Effector memory CD8-positive, alpha-beta T cell (primary cell): ENCODE measurements around the gene FBXO39.
"Not testable (repeated sequence)": the region's sequence is repeated elsewhere in the genome, so short reads cannot be mapped to it uniquely, and the experiment has no call there.

Experiments
- ATAC-seq: fragments of 150-1000 bp; cut with Tn5 transposase; replicated peaks from 2 replicates; pipeline ENCODE4 v1.10.0; 2021; ENCODE audit warnings: mild to moderate bottlenecking, moderate library complexity
- DNase-seq, 3 experiments: peaks; one replicate each; pipeline ENCODE4 v3.0.0; 2021
- H3K27ac Mint-ChIP-seq, 2 donors: one replicate each; pipeline ENCODE4 v1.8.0; 2022; ENCODE audit warnings: mild to moderate bottlenecking in 2 of 2, mixed read lengths in 2 of 2, moderate library complexity in 2 of 2
- H3K27me3 Mint-ChIP-seq, 2 donors: one replicate each; pipeline ENCODE4 v1.8.0; 2022; ENCODE audit warnings: mixed read lengths in 2 of 2
- H3K36me3 Mint-ChIP-seq: one replicate; pipeline ENCODE4 v1.8.0; 2022; ENCODE audit warnings: mild to moderate bottlenecking, moderate library complexity, mixed read lengths; ENCODE audit not compliant: insufficient read depth
- H3K4me1 Mint-ChIP-seq, 2 donors: one replicate each; pipeline ENCODE4 v1.8.0; 2022; ENCODE audit warnings: low read depth in 2 of 2, mixed read lengths in 2 of 2
- H3K4me3 Mint-ChIP-seq, 2 donors: one replicate each; pipeline ENCODE4 v1.8.0; 2022; ENCODE audit warnings: mild to moderate bottlenecking in 2 of 2, mixed read lengths in 2 of 2, moderate library complexity in 2 of 2
- H3K9me3 Mint-ChIP-seq, 2 donors: one replicate each; pipeline ENCODE4 v1.8.0; 2022; ENCODE audit warnings: mixed read lengths in 2 of 2

Gene FBXO39

GRCh38 chr17:6768447-6768846 lies 7.6 kb upstream of the FBXO39 start:
- no peak for ATAC-seq
- Mint-ChIP-seq H3K9me3 (peaks cover 18 to 24% of the 10 kb centered on the region in 2 donors), H3K4me3 (no peak overlapping the region), H3K4me1 (no peaks in the 10 kb centered on the region), H3K36me3 (peaks cover 97% of the 10 kb centered on the region), H3K27ac (no peak overlapping the region), H3K27me3 (no peaks in the 10 kb centered on the region)
- DNase-seq: no peak

GRCh38 chr17:6772016-6772415 lies 4.0 kb upstream of the FBXO39 start:
- Mint-ChIP-seq H3K9me3 (peaks cover 8 to 20% of the 10 kb centered on the region in 2 donors), H3K27me3 (peaks cover 0 to 6% of the 10 kb centered on the region in 2 donors)
- DNase-seq: no peak

GRCh38 chr17:6774906-6775305 lies 1.1 kb upstream of the FBXO39 start:
- H3K4me3 Mint-ChIP-seq, DNase-seq, H3K4me1 Mint-ChIP-seq, H3K27ac Mint-ChIP-seq, ATAC-seq: not testable (repeated sequence)
- H3K9me3 Mint-ChIP-seq: peaks cover 9 to 13% of the 10 kb centered on the region in 2 donors
- peaks cover 42% of the 10 kb centered on the region for H3K36me3 Mint-ChIP-seq
- peaks cover 17 to 27% of the 10 kb centered on the region in 2 donors for H3K27me3 Mint-ChIP-seq

More at GRCh38 chr17:6772016-6772415, 4.0 kb upstream of the FBXO39 start:
- no peak overlapping the region for H3K4me3 Mint-ChIP-seq
- no peak overlapping the region for H3K27ac Mint-ChIP-seq
- peaks cover 69% of the 10 kb centered on the region for H3K36me3 Mint-ChIP-seq
- ATAC-seq: no peak
- peaks cover 0 to 2% of the 10 kb centered on the region in 2 donors for H3K4me1 Mint-ChIP-seq

DNA sequence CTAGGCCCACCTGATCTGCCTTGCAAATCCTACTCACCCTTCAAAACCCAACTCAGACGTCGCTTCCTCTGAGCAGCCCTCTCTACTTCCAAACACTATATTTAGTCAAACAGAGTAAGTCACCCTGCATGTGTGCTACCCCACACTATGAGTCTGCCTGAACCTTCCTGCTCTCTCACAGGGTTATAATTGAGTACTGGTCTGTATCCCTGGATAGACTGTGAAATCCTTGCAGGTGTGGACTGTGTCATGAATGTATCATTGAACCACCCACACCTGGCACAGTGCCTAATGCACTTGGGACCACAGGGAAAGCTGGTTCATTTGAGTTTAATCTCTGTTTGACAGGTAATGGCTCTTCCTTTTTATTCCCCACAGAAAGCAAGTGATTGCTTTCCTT lies 3.4 kb downstream of the FBXO39 start:
- H3K9me3 Mint-ChIP-seq: peaks cover 7 to 32% of the 10 kb centered on the region in 2 donors
- H3K4me1 Mint-ChIP-seq: peaks cover 0 to 2% of the 10 kb centered on the region in 2 donors
- H3K27me3 Mint-ChIP-seq: peaks cover 47 to 69% of the 10 kb centered on the region in 2 donors
- no peak for DNase-seq
- H3K36me3 Mint-ChIP-seq: peaks cover 3% of the 10 kb centered on the region
- H3K27ac Mint-ChIP-seq: no peak overlapping the region
- ATAC-seq: no peak
- H3K4me3 Mint-ChIP-seq: no peak overlapping the region

GRCh38 chr17:6780001-6780400 lies 4.0 kb downstream of the FBXO39 start:
- Mint-ChIP-seq H3K9me3 (peaks cover 5 to 32% of the 10 kb centered on the region in 2 donors), H3K4me1 (peaks cover 0 to 2% of the 10 kb centered on the region in 2 donors), H3K4me3 (no peak overlapping the region), H3K36me3 (peaks cover 3% of the 10 kb centered on the region), H3K27me3 (peaks cover 48 to 75% of the 10 kb centered on the region in 2 donors), H3K27ac (no peak overlapping the region)
- no peak for DNase-seq
- no peak for ATAC-seq

- Mint-ChIP-seq H3K9me3 (peaks cover 8 to 34% of the 10 kb centered on the region in 2 donors), H3K36me3 (peaks cover 3% of the 10 kb centered on the region), H3K4me3 (no peak overlapping the region), H3K27ac (no peak overlapping the region), H3K4me1 (no peaks in the 10 kb centered on the region), H3K27me3 (peaks cover 55 to 84% of the 10 kb centered on the region in 2 donors)
- DNase-seq (no peak), ATAC-seq (no peak)
Measured at GRCh38 chr17:6780886-6781285, 4.9 kb downstream of the FBXO39 start.

DNA sequence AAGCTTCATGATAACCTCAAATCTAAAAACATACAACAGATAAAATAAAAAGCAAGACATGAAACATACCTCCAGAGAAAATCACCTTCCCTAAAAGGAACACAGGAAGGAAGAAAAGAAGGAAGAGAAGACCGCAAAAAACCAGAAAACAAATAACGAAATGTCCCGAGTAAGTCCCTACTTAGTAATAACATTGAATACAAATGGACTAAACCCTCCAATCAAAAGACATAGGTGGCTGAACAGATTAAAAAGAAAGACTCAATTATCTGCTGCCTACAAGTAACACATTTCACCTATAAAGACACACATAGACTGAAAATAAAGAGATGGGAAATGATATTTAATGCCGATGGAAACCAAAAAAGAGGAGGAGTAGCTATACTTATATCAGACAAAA lies 6.2 kb downstream of the FBXO39 start:
- Mint-ChIP-seq H3K36me3 (no peaks in the 10 kb centered on the region), H3K9me3 (peaks cover 9 to 45% of the 10 kb centered on the region in 2 donors), H3K27me3 (peaks cover 68 to 90% of the 10 kb centered on the region in 2 donors), H3K4me1 (no peaks in the 10 kb centered on the region), H3K27ac (no peak overlapping the region), H3K4me3 (no peak overlapping the region)
- DNase-seq (no peak), ATAC-seq (no peak)

DNA sequence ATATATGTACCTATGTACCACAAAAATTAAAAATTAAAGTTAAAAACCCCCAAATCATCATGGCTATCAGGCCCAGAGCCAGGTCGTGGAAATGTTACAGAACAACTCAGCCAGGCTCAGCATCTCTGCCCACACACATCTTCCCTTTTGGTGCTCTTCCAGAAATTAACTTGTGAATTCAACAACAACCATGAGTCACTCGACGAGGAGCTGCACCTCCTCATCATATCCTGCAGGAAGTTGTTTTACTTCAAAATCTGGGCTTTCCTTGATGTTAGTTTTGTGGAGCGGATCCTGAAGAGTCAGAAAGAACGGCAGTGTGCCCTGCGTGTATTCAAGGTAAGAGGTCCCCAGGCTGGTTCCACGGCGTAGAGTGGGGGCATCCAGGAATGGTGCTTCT lies 10.6 kb downstream of the FBXO39 start:
- Mint-ChIP-seq H3K27me3 (peaks cover 80 to 93% of the 10 kb centered on the region in 2 donors), H3K27ac (no peak overlapping the region), H3K36me3 (no peaks in the 10 kb centered on the region), H3K9me3 (peaks cover 4 to 33% of the 10 kb centered on the region in 2 donors), H3K4me1 (no peaks in the 10 kb centered on the region), H3K4me3 (no peak overlapping the region)
- no peak for ATAC-seq
- no peak for DNase-seq

DNA sequence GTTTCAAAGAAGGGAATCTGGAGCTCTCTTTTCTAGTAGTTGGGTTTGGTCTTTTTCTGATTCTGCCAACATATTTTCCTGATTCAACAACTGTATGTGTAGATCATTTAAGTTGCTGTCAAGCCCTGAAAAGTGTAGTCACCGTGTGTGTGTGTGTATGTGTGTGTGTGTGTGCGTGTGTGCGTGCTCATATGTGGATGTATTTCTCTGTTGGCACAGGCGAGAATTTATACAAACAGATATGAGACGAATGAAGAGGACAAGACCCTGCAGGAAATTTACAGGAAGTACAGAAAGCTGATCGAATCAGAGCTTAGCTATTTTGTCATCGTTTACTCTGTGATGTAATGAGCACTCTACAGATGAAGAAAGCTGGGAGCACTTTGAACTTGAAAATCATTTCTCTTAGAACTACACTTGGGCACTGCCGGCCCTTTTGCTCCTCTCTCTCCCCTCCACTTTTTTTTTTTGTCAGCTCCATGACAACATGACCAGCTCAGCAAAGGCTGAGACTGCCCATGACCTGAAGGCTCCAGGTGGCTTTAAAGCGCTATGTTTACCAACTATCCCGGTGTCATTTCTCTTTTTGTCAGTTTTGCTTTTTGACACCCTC lies 11.2 kb downstream of the FBXO39 start:
- peaks cover 78 to 93% of the 10 kb centered on the region in 2 donors for H3K27me3 Mint-ChIP-seq
- no peaks in the 10 kb centered on the region for H3K36me3 Mint-ChIP-seq

GRCh38 chr17:6789146-6789545 lies 13.1 kb downstream of the FBXO39 start:
- peaks cover 4 to 12% of the 10 kb centered on the region in 2 donors for H3K9me3 Mint-ChIP-seq
- DNase-seq: no peak
- no peak overlapping the region for H3K27ac Mint-ChIP-seq
- H3K4me1 Mint-ChIP-seq: no peaks in the 10 kb centered on the region
- H3K4me3 Mint-ChIP-seq: no peak overlapping the region
- no peak for ATAC-seq
- no peaks in the 10 kb centered on the region for H3K36me3 Mint-ChIP-seq
- peaks cover 68 to 87% of the 10 kb centered on the region in 2 donors for H3K27me3 Mint-ChIP-seq

More for the DNA sequence above, 11.2 kb downstream of the FBXO39 start:
- H3K27ac Mint-ChIP-seq: no peak overlapping the region
- no peak for ATAC-seq
- no peaks in the 10 kb centered on the region for H3K4me1 Mint-ChIP-seq
- H3K9me3 Mint-ChIP-seq: peaks cover 4 to 27% of the 10 kb centered on the region in 2 donors
- H3K4me3 Mint-ChIP-seq: no peak overlapping the region
- DNase-seq: no peak

- Mint-ChIP-seq H3K4me3 (no peak overlapping the region), H3K27me3 (peaks cover 34 to 63% of the 10 kb centered on the region in 2 donors)
Measured at GRCh38 chr17:6793748-6794493, 17.9 kb downstream of the FBXO39 start.

DNA sequence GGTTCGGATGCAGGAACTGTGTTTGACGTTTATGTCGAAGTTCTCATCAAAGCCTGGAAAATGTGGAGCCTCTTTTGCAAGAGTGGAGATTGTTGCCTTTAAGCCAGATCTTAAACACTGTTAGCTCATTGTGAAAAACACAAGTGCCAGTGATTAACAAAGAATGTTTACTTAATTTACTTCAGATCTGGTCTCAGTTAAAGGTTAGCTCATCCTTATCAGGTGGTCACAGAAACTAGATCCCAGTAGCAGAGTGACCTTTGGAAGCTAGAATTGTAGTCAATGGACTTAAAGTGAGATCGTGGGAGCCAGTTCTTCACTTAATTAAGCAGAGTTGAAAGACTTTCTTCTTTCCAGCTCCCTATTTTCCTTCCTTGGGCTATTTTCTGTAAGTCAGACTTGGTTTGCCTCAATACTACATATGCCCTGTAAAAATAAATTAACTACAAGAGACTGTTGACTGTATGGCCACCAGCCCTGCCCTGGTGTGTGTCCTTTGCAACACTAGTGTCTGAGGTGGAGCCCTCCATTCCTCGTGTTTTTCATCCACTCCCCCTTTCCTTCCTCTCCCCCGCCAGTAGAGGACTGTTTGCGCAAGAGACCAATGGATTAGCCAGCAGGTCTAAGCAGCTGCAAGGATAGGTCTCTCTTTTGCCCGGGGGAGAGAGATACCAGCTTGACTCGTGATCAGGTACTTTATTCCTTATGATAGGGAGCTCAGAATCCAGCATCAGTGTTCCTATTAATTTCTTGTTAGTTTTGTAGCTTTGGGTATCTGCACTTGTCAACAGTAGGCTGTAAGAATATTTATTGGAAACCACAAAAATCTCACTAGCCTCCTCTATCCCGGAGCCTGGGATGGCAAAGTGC lies 20.2 kb downstream of the FBXO39 start:
- peaks cover 13 to 64% of the 10 kb centered on the region in 2 donors for H3K27me3 Mint-ChIP-seq
- peaks cover 4 to 5% of the 10 kb centered on the region in 2 donors for H3K4me1 Mint-ChIP-seq
- H3K27ac Mint-ChIP-seq: no peak overlapping the region
- H3K36me3 Mint-ChIP-seq: no peaks in the 10 kb centered on the region
- H3K9me3 Mint-ChIP-seq: no peaks in the 10 kb centered on the region
- H3K4me3 Mint-ChIP-seq: no peak overlapping the region
- DNase-seq: no peak
- ATAC-seq: no peak

More at GRCh38 chr17:6793748-6794493, 17.9 kb downstream of the FBXO39 start:
- ATAC-seq (no peak), DNase-seq (no peak)
- Mint-ChIP-seq H3K4me1 (peaks cover 4 to 5% of the 10 kb centered on the region in 2 donors), H3K36me3 (no peaks in the 10 kb centered on the region), H3K27ac (no peak overlapping the region), H3K9me3 (no peaks in the 10 kb centered on the region)

GRCh38 chr17:6796887-6797490 lies 21.0 kb downstream of the FBXO39 start:
- no peaks in the 10 kb centered on the region for H3K9me3 Mint-ChIP-seq
- H3K4me3 Mint-ChIP-seq: no peak overlapping the region
- H3K36me3 Mint-ChIP-seq: no peaks in the 10 kb centered on the region
- ATAC-seq (no peak), DNase-seq (no peak)
- no peak overlapping the region for H3K27ac Mint-ChIP-seq
- peaks cover 4 to 5% of the 10 kb centered on the region in 2 donors for H3K4me1 Mint-ChIP-seq
- H3K27me3 Mint-ChIP-seq: peaks cover 11 to 57% of the 10 kb centered on the region in 2 donors
